HCT116 (cell line): ENCODE data around the gene VEGFA.

ENCODE experiments used
- CTCF ChIP-seq, 3 experiments: fragments of 200-600 bp in 1 of 3; sonication (generic) in 1 of 3; IDR thresholded peaks in 2 of 3; conservative IDR thresholded peaks in 1 of 3; 2 replicates each; pipeline ENCODE4 v1.5.1; 2012 to 2017; ENCODE audit warnings: low read depth in 2 of 3, low read length in 2 of 3, antibody characterized with exemption in 1 of 3, borderline replicate concordance in 1 of 3, control low read depth in 1 of 3, mild to moderate bottlenecking in 1 of 3, mixed read lengths in 1 of 3, mixed run types in 1 of 3, moderate library complexity in 1 of 3; ENCODE audit not compliant: insufficient read depth in 1 of 3
- EZH2 ChIP-seq: fragments of 200-600 bp; sonication (generic); IDR thresholded peaks from 2 replicates; pipeline ENCODE4 v1.6.1; 2017; ENCODE audit warnings: antibody characterized with exemption, mixed run types
- JUND ChIP-seq: IDR thresholded peaks from 2 replicates; pipeline ENCODE4 v1.6.1; 2012
- POLR2A ChIP-seq: IDR thresholded peaks from 2 replicates; pipeline ENCODE4 v1.7.0; 2011; ENCODE audit warnings: borderline replicate concordance; ENCODE audit not compliant: insufficient read depth, insufficient read length; ENCODE audit errors: extremely low read depth
- RAD21 ChIP-seq: IDR thresholded peaks from 2 replicates; pipeline ENCODE4 v1.6.1; 2012; ENCODE audit warnings: low read depth, mild to moderate bottlenecking
- REST ChIP-seq: IDR thresholded peaks from 2 replicates; pipeline ENCODE4 v1.6.1; 2012; ENCODE audit warnings: low read depth
- SP1 ChIP-seq: IDR thresholded peaks from 2 replicates; pipeline ENCODE4 v1.6.1; 2012; ENCODE audit warnings: low read depth
- TCF7L2 ChIP-seq: IDR thresholded peaks from 2 replicates; pipeline ENCODE4 v1.7.0; 2011; ENCODE audit warnings: borderline replicate concordance, inconsistent platforms; ENCODE audit not compliant: insufficient read depth, insufficient read length; ENCODE audit errors: extremely low read depth
- YY1 ChIP-seq: IDR thresholded peaks from 2 replicates; pipeline ENCODE4 v1.6.1; 2011; ENCODE audit warnings: low read length, low read depth, moderate library complexity, mild to moderate bottlenecking; ENCODE audit not compliant: insufficient replicate concordance; ENCODE audit errors: extremely low read depth
- ZBTB33 ChIP-seq: IDR thresholded peaks from 2 replicates; pipeline ENCODE4 v1.6.1; 2011; ENCODE audit warnings: mild to moderate bottlenecking, low read length, moderate library complexity; ENCODE audit not compliant: insufficient replicate concordance; ENCODE audit errors: extremely low read depth
- ZNF274 ChIP-seq: fragments of 200-500 bp; sonication (Bioruptor generic); IDR thresholded peaks from 2 replicates; pipeline ENCODE4 v1.6.1; 2014; ENCODE audit warnings: mild to moderate bottlenecking, low read depth, low read length, inconsistent platforms

- TF ChIP-seq CTCF (IDR thresholded peaks at IDR 0.05 in 2 of 3, conservative IDR thresholded peaks at IDR 0.05 in 1 of 3; ENCODE audit: borderline replicate concordance in 1 of 3, insufficient read depth in 1 of 3, low read depth in 2 of 3, low read length in 2 of 3) (no peak), EZH2 (no peak), ZNF274 (no peak), RAD21 (no peak), REST (no peak), POLR2A (no peak), TCF7L2 (no peak), ZBTB33 (no peak), YY1 (no peak), JUND (no peak), SP1 (no peak)
These were observed 51.3 kb downstream of the VEGFA start for GRCh38 chr6:43821101-43821886.
